Measurements from ENCODE around the gene LAMTOR4.

Gene LAMTOR4

DNA sequence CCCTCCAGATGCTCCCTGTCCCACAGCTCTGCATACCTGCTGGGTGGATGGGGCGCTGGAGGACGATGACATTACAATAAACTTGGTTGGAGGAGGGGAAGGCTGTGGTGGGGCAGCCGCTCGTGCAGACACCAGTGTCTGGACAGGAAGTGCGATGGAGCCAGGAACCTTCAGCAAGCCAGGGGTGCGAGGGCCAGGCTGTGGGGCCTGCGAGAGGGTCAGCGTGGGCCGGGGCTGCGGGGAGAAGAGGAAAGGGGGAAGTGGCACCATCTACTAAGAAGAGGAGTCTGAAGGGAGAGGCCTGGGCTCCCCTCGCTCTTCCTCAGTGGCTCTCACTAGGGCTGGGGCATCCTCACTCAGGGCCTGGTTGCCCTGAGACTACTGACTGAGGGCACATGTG, 40.8 kb upstream of the LAMTOR4 start:
- H3K36me3 ChIP-seq (ENCODE audit: control insufficient read depth, insufficient read depth, low read length): no peaks in the 10 kb centered on the region
- no peak overlapping the region for H3K4me3 ChIP-seq (ENCODE audit: low read depth, low read length)
- no peak overlapping the region for H3K9ac ChIP-seq
- no peaks in the 10 kb centered on the region for H3K79me2 ChIP-seq
- no peak overlapping the region for H2AFZ ChIP-seq
- no peaks in the 10 kb centered on the region for H3K9me3 ChIP-seq (ENCODE audit: control insufficient read depth, low read length)
- no peaks in the 10 kb centered on the region for H3K27me3 ChIP-seq (ENCODE audit: control insufficient read depth, insufficient read depth, low read length)
- H3K27ac ChIP-seq: no peak overlapping the region
- TF ChIP-seq CTCF (IDR thresholded peaks at IDR 0.05): no peak
- no peaks in the 10 kb centered on the region for H3K4me1 ChIP-seq
- H3K4me2 ChIP-seq (ENCODE audit: low read length): no peak overlapping the region

DNA sequence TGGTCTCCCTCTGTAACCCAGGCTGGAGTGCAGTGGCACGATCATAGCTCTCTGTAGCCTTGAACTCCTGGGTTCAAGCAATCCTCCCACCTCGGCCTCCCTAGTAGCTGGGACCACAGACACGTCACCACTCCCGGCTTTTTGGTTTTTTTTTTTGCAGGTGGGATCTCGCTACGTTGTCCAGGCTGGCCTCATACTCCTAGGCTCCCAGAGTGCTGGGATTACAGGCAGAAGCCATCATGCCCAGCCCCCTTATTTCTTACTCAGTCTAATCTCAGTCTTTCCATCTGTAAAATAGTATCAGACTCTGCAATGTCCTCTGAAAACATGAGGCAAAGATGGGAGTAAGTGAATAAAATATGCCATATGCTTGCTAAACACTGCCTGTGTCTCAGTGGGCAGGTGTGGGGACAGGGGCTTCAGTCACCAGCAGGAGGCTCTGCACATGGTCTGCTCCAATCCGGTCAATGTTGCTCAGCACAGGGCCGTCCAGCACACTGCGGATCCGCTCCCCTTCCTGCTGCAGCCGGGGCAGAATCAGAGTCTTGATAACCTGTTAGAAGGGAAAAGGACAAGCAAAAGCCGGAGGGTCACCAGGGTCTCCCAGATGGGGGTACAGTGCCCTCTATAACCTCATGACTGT, 39.1 kb upstream of the LAMTOR4 start:
- no peak overlapping the region for H2AFZ ChIP-seq
- H3K4me3 ChIP-seq (ENCODE audit: low read depth, low read length): no peak overlapping the region
- H3K9ac ChIP-seq: no peak overlapping the region
- no peaks in the 10 kb centered on the region for H3K79me2 ChIP-seq
- no peaks in the 10 kb centered on the region for H3K4me1 ChIP-seq
- no peak overlapping the region for H3K4me2 ChIP-seq (ENCODE audit: low read length)
- no peaks in the 10 kb centered on the region for H3K36me3 ChIP-seq (ENCODE audit: control insufficient read depth, insufficient read depth, low read length)
- no peaks in the 10 kb centered on the region for H3K9me3 ChIP-seq (ENCODE audit: control insufficient read depth, low read length)
- no peak overlapping the region for H3K27ac ChIP-seq
- no peaks in the 10 kb centered on the region for H3K27me3 ChIP-seq (ENCODE audit: control insufficient read depth, insufficient read depth, low read length)
- TF ChIP-seq CTCF (IDR thresholded peaks at IDR 0.05): no peak

DNA sequence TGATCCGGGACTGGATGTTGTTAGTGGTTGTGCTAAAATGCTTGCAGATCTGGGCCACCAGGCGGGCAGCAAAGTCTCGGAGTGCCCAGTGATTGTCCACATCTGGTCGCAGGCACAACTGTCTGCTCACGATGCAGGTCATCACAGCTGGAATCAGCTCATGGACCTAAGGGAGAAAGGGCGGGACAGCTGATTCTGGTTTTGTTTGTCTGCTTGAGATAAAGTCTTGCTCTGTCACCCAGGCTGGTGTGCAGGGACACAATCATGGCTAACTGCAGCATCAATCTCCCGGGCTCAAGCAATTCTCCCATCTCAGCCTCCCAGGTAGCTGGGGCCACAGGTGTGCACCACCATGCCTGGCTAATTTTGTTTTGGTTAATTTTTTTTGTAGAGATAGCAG, 37.6 kb upstream of the LAMTOR4 start:
- no peak overlapping the region for H2AFZ ChIP-seq
- no peaks in the 10 kb centered on the region for H3K4me1 ChIP-seq
- H3K9me3 ChIP-seq (ENCODE audit: control insufficient read depth, low read length): no peaks in the 10 kb centered on the region
- no peak overlapping the region for H3K4me3 ChIP-seq (ENCODE audit: low read depth, low read length)
- H3K79me2 ChIP-seq: no peaks in the 10 kb centered on the region
- TF ChIP-seq CTCF (IDR thresholded peaks at IDR 0.05): no peak
- H3K27ac ChIP-seq: no peak overlapping the region
- no peaks in the 10 kb centered on the region for H3K36me3 ChIP-seq (ENCODE audit: control insufficient read depth, insufficient read depth, low read length)
- H3K9ac ChIP-seq: no peak overlapping the region
- no peaks in the 10 kb centered on the region for H3K27me3 ChIP-seq (ENCODE audit: control insufficient read depth, insufficient read depth, low read length)
- H3K4me2 ChIP-seq (ENCODE audit: low read length): no peak overlapping the region

DNA sequence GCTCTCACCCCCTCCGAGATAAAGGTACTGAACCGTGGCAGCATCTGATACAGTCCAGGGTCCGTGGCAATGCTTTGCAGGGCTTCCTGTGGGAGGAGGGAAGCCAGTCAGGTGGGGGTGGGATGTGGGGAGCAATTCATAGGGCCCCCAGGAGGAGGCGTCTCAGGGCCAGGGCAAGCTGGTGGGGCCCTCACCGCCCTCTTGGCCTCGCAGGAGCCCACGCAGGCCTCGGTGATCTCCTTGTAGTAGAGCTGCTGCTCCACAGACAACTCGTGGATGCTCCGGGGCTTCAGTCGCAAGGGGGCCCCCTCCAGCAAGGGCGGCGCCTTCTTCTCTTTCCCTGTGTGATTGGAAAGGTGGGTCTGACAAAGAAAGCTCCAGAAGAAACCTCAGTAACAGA, 36.8 kb upstream of the LAMTOR4 start:
- no peak for TF ChIP-seq CTCF (IDR thresholded peaks at IDR 0.05)
- no peak overlapping the region for H2AFZ ChIP-seq
- no peaks in the 10 kb centered on the region for H3K4me1 ChIP-seq
- H3K4me2 ChIP-seq (ENCODE audit: low read length): no peak overlapping the region
- H3K9ac ChIP-seq: no peak overlapping the region
- H3K79me2 ChIP-seq: no peaks in the 10 kb centered on the region
- no peak overlapping the region for H3K4me3 ChIP-seq (ENCODE audit: low read depth, low read length)
- no peaks in the 10 kb centered on the region for H3K36me3 ChIP-seq (ENCODE audit: control insufficient read depth, insufficient read depth, low read length)
- no peak overlapping the region for H3K27ac ChIP-seq
- no peaks in the 10 kb centered on the region for H3K9me3 ChIP-seq (ENCODE audit: control insufficient read depth, low read length)
- no peaks in the 10 kb centered on the region for H3K27me3 ChIP-seq (ENCODE audit: control insufficient read depth, insufficient read depth, low read length)

DNA sequence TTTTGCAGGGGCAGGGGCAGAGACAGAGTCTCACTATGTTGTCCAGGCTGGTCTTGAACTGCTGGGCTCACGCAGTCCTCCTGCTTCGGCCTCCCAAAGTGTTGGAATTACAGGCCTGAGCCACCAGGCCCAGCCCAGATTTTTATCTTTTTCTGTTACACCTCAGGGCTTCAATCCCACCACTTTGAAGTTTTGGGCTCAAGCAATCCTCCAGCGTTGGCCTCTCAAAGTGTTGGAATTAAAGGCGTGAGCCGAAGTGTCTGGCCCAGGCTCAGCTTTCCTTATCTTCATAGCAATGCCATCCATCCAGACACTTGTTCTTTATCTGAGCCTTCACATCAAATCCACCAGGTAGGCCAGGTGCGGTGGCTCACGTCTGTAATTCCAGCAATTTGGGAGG, 33.7 kb upstream of the LAMTOR4 start:
- Histone ChIP-seq H3K79me2 (peaks cover 2% of the 10 kb centered on the region), H3K9me3 (ENCODE audit: control insufficient read depth, low read length) (no peaks in the 10 kb centered on the region), H3K36me3 (ENCODE audit: control insufficient read depth, insufficient read depth, low read length) (no peaks in the 10 kb centered on the region), H3K27me3 (ENCODE audit: control insufficient read depth, insufficient read depth, low read length) (no peaks in the 10 kb centered on the region), H3K4me2 (ENCODE audit: low read length) (no peak overlapping the region), H3K27ac (no peak overlapping the region), H3K4me3 (ENCODE audit: low read depth, low read length) (no peak overlapping the region), H3K9ac (no peak overlapping the region), H2AFZ (no peak overlapping the region), H3K4me1 (peaks cover 4% of the 10 kb centered on the region)
- no peak for TF ChIP-seq CTCF (IDR thresholded peaks at IDR 0.05)
